Tibial artery (tissue), 4 donors: ENCODE measurements around the gene TCFL5.
A peak's percentile ranks its signal among the peaks of the same experiment; 100 is the strongest.

ENCODE experiments used
- DNase-seq, 2 donors: peaks; one replicate each; pipeline ENCODE4 v3.0.0-alpha.2; 2019
- H3K27ac ChIP-seq, 2 donors: fragments of 200-600 bp; sonication (generic) in 1 of 2; 1 replicate in 1 of 2; 2 replicates in 1 of 2; pipeline ENCODE4 v1.5.1; 2018 to 2019; ENCODE audit warnings: mild to moderate bottlenecking in 1 of 2
- H3K27me3 ChIP-seq, 2 donors: fragments of 200-600 bp; sonication (generic) in 1 of 2; one replicate each; pipeline versions ENCODE4 v1.5.1 to v1.6.0; 2016 to 2019
- H3K36me3 ChIP-seq, 3 donors: fragments of 200-600 bp; sonication (generic) in 2 of 3; one replicate each; pipeline ENCODE4 v1.5.1; 2016 to 2019; ENCODE audit warnings: mild to moderate bottlenecking in 2 of 3
- H3K4me1 ChIP-seq, 4 donors: fragments of 200-600 bp; sonication (generic) in 2 of 4; 1 replicate in 3 of 4; 2 replicates in 1 of 4; pipeline ENCODE4 v1.5.1; 2016 to 2019
- H3K4me3 ChIP-seq, 2 donors: fragments of 200-600 bp; sonication (generic) in 1 of 2; 1 replicate in 1 of 2; 2 replicates in 1 of 2; pipeline ENCODE4 v1.5.1; 2018 to 2019; ENCODE audit warnings: mild to moderate bottlenecking in 2 of 2
- H3K9me3 ChIP-seq, 3 donors: fragments of 200-600 bp; sonication (generic) in 1 of 3; one replicate each; pipeline ENCODE4 v1.5.1; 2016 to 2019
- intact Hi-C: fragments of 100-400 bp; cut with DNase I; formaldehyde crosslinking; loops from one replicate; pipeline ENCODE4 v1.15.0; 2023; ENCODE audit warnings: low total_unique reads
- TF ChIP-seq, protein P1 (sequence below), 2 experiments: fragments of 200-600 bp in 1 of 2; fragments of 450-650 bp in 1 of 2; IDR thresholded peaks; one replicate each; pipeline ENCODE4 v1.5.1; 2017 to 2019; ENCODE audit warnings: antibody characterized with exemption in 2 of 2, mild to moderate bottlenecking in 1 of 2, moderate library complexity in 1 of 2

Gene TCFL5

DNA sequence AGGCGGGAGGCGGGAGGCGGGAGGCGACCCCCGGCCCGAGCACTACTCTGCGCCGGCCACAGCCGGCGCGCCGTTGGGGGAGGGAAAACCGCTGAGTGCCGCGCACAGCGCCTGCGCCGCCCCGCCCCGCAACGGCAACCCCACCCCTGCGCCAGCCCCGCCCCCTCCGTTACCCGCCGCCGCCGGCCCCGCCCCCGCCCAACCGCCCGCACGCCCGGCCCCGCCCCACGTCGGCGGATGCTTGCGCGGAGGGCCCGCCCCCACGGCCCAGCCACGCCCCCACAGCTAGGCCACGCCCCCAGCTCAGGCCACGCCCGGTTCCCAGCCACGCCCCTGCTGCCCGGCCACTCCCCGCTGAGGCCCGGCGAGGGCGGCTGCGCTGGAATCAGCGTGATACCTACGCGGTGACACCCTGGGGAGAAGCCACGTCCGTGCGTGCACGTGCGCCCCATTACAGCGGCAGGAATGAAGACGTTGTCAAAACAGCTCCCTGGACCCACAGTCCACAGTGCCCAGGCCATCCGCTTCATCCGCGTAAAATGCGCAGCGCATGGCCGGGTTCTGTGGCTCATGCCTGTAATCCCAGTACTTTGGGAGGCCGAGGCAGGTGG lies at the start of gene TCFL5:
Gene TCFL5 (minus strand): TSS at position 97 of the 611 bp plus-strand sequence. CDS start 152 bp downstream, outside the sequence.
- H3K9me3 ChIP-seq = no peaks in the 10 kb centered on the region
- peak within 1 kb of the TSS; percentile 54 to 65 for H3K27ac ChIP-seq
- no peaks in the 10 kb centered on the region for H3K27me3 ChIP-seq
- H3K36me3 ChIP-seq = peaks cover 0 to 6% (median 0%) of the 10 kb centered on the region in 3 donors
- DNase-seq = peak; percentile 75 to 93
- TF ChIP-seq, protein P1, sequence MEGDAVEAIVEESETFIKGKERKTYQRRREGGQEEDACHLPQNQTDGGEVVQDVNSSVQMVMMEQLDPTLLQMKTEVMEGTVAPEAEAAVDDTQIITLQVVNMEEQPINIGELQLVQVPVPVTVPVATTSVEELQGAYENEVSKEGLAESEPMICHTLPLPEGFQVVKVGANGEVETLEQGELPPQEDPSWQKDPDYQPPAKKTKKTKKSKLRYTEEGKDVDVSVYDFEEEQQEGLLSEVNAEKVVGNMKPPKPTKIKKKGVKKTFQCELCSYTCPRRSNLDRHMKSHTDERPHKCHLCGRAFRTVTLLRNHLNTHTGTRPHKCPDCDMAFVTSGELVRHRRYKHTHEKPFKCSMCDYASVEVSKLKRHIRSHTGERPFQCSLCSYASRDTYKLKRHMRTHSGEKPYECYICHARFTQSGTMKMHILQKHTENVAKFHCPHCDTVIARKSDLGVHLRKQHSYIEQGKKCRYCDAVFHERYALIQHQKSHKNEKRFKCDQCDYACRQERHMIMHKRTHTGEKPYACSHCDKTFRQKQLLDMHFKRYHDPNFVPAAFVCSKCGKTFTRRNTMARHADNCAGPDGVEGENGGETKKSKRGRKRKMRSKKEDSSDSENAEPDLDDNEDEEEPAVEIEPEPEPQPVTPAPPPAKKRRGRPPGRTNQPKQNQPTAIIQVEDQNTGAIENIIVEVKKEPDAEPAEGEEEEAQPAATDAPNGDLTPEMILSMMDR (IDR thresholded peaks at IDR 0.05) = no peak
- peaks cover 0 to 16% (median 12%) of the 10 kb centered on the region in 4 donors for H3K4me1 ChIP-seq
- H3K4me3 ChIP-seq = peak within 1 kb of the TSS; percentile 54 to 55
- intact Hi-C loops = loop anchor here (10.0 kb wide), 1 partner anchor 57 kb away; the partner anchor contains the start of gene OGFR

- H3K27me3 ChIP-seq = no peaks in the 10 kb centered on the region
Measured at GRCh38 chr20:62910777-62911497, 49.3 kb upstream of the TCFL5 start.

GRCh38 chr20:62910217-62910766 lies 48.7 kb upstream of the TCFL5 start:
- intact Hi-C loops = no loop called here
- Histone ChIP-seq H3K4me1 (peaks cover 0 to 45% (median 30%) of the 10 kb centered on the region in 4 donors), H3K4me3 (no peak overlapping the region), H3K27me3 (no peaks in the 10 kb centered on the region), H3K36me3 (peaks cover 72 to 84% (median 75%) of the 10 kb centered on the region in 3 donors), H3K9me3 (no peaks in the 10 kb centered on the region), H3K27ac (no peak overlapping the region)
- peak in 1 of 2 donors; percentile 23 for DNase-seq
- TF ChIP-seq, protein P1 (IDR thresholded peaks at IDR 0.05) = no peak

More at GRCh38 chr20:62910777-62911497, 49.3 kb upstream of the TCFL5 start:
- Histone ChIP-seq H3K9me3 (no peaks in the 10 kb centered on the region), H3K27ac (no peak overlapping the region), H3K36me3 (peaks cover 65 to 78% (median 68%) of the 10 kb centered on the region in 3 donors), H3K4me3 (no peak overlapping the region), H3K4me1 (peaks cover 0 to 51% (median 32%) of the 10 kb centered on the region in 4 donors)
- TF ChIP-seq, protein P1 (IDR thresholded peaks at IDR 0.05) = no peak
- intact Hi-C loops = no loop called here
- DNase-seq = peak in 1 of 2 donors; percentile 54

GRCh38 chr20:62908971-62909791 lies 47.6 kb upstream of the TCFL5 start:
- Histone ChIP-seq H3K27me3 (no peaks in the 10 kb centered on the region), H3K4me1 (peaks cover 0 to 34% (median 21%) of the 10 kb centered on the region in 4 donors), H3K4me3 (no peak overlapping the region), H3K27ac (no peak overlapping the region), H3K9me3 (no peaks in the 10 kb centered on the region), H3K36me3 (peaks cover 83 to 95% (median 86%) of the 10 kb centered on the region in 3 donors)
- intact Hi-C loops = no loop called here
- TF ChIP-seq, protein P1 (IDR thresholded peaks at IDR 0.05) = no peak
- peak in 1 of 2 donors; percentile 53 for DNase-seq
